CD4-positive, alpha-beta T cell treated with Interleukin-1 beta for 1 hour (primary cell): Measurements from ENCODE around the gene PRMT1.
A peak's percentile ranks its signal among the peaks of the same experiment; 100 is the strongest.

Experiments
- DNase-seq, 2 donors: peaks; one replicate each; pipeline ENCODE4 v3.0.0-alpha.2; 2020 to 2022

The PRMT1 gene

DNA sequence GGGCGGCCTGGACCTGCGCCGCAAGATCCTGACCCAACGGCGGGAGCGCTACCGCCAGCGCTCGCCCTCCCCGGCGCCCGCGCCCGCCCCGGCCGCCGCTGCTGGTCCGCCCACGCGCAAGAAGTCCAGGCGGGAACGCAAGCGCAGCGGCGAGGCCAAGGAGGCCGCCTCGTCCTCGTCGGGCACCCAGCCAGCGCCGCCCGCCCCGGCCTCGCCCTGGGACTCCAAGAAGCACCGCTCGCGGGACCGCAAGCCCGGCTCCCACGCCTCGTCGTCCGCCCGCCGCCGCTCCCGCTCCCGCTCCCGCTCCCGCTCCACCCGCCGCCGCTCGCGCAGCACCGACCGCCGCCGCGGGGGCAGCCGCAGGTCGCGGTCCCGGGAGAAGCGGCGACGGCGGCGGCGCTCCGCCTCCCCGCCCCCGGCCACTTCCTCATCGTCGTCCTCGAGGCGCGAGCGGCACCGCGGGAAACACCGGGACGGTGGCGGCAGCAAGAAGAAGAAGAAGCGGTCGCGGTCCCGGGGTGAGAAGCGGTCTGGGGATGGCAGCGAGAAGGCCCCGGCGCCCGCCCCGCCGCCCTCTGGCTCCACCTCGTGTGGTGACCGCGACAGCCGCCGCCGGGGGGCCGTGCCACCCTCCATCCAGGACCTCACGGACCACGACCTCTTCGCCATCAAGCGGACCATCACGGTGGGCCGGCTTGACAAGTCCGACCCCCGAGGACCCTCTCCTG is 25.1 kb upstream of the PRMT1 start:
- DNase-seq, result no peak

DNA sequence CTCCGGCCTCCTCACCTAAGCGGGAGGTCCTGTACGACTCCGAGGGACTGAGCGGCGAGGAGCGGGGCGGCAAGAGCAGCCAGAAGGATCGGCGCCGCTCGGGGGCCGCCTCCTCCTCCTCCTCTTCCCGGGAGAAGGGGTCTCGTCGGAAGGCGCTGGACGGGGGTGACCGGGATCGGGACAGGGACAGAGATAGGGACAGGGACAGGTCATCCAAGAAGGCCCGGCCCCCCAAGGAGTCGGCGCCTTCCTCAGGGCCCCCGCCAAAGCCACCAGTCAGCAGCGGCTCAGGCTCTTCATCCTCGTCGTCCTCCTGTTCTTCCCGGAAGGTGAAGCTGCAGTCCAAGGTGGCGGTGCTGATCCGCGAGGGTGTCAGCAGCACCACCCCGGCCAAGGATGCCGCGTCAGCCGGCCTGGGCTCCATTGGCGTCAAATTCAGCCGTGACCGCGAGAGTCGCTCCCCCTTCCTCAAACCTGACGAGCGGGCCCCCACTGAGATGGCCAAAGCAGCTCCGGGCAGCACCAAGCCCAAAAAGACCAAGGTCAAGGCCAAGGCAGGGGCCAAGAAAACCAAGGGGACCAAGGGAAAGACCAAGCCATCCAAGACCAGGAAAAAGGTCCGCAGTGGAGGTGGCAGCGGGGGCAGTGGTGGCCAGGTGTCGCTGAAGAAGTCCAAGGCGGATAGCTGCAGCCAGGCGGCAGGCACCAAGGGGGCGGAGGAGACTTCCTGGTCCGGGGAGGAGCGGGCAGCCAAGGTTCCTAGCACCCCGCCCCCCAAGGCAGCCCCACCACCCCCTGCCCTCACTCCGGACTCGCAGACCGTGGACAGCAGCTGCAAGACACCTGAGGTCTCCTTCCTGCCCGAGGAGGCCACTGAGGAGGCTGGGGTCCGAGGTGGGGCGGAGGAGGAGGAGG is 24.3 kb upstream of the PRMT1 start:
- DNase-seq, result no peak

DNA sequence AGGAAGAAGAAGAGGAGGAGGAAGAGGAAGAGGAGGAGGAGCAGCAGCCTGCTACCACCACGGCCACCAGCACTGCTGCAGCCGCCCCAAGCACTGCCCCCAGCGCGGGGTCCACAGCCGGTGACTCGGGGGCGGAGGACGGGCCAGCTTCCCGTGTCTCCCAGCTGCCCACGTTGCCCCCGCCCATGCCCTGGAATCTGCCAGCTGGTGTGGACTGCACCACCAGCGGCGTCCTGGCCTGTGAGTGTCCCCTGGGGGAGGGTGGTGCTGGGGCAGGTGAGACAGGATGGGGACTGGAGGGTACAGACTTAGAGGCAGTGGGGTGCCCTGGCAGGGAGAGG is 23.6 kb upstream of the PRMT1 start:
- no peak for DNase-seq

DNA sequence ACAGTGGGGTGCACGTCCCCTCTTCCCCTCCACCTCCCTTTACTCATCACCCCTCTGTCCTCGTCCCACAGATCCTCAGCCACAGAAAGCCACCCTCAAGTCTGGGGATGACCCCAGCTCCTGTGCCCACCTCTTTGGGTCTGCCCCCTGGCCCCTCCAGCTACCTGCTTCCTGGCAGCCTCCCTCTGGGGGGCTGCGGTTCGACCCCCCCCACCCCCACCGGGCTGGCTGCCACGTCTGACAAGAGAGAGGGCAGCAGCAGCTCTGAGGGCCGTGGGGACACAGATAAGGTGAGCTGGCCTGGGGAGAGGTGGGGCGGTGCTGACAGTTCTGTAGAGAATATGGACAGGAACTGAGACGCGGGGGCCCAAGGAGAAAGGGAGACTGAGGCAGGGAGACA is 22.5 kb upstream of the PRMT1 start:
- DNase-seq, result no peak

DNA sequence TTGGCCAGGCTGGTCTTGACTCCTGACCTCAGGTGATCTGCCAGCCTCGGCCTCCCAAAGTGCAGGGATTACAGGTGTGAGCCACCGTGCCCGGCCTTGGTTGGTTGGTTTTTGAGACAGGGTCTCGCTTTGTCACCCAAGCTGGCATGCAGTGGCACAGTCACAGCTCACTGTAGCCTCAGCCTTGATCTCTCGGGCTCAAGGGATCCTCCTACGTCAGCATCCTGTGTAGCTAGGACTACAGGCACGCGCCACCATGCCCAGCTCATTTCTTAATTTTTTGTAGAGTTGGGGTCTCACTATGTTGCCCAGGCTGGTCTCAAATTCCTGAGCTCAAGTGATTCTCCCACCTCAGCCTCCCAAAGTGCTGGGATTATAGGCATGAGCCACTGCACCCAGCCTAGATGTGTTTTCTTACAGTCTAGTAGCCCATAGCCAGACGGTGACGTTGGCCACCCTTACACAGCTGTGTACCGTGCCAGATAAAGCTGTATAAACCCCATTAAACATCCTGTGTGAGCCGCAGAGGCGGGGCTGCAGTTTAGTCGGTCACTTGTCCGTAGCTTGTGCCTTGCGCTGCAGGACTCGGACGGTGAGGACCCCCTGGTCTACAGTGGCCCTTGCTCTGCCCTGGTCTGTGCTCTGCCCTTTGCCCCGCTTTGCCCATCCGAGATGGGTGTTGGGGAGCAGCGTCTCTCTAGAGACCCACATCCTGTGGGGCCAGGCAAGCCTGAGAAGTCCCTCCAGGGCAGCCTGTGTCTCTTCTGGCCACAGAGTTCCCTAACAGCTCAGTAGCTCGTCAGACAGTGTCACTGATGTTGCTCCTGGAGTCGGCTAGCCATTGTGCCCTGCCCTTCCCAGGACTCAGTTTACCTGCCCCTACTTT is 21.3 kb upstream of the PRMT1 start:
- DNase-seq, result no peak

DNA sequence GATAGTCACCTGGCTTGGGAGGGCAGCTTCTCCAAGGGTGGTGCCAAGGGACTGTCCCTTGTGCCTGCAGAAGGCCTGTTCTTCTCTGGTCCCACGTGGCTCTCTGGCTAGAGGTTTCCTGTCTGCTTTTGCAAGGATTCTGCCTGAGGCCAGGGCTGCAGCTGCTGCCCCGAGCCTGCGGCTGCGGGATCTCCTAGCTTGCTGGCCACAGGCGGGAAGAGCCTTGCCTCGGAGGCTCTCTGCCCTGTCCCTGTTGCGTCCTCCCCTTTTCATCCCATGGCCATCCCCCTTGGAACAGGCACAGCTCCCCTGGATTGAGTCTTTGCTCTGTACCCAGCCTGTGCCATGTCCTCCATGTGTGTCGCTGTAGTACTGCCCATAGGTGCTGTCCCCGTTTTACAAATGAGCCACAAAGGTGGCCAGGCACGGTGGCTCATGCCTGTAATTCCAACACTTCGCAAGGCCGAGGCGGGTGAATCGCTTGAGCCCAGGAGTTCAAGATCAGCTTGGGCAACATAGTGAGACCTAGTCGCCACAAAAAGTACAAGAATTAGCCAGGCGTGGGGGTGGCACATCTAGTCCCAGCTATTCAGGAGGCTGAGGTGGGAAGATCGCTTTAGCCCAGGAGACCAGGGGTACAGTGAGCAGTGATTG is 20.5 kb upstream of the PRMT1 start:
- DNase-seq, result no peak

DNA sequence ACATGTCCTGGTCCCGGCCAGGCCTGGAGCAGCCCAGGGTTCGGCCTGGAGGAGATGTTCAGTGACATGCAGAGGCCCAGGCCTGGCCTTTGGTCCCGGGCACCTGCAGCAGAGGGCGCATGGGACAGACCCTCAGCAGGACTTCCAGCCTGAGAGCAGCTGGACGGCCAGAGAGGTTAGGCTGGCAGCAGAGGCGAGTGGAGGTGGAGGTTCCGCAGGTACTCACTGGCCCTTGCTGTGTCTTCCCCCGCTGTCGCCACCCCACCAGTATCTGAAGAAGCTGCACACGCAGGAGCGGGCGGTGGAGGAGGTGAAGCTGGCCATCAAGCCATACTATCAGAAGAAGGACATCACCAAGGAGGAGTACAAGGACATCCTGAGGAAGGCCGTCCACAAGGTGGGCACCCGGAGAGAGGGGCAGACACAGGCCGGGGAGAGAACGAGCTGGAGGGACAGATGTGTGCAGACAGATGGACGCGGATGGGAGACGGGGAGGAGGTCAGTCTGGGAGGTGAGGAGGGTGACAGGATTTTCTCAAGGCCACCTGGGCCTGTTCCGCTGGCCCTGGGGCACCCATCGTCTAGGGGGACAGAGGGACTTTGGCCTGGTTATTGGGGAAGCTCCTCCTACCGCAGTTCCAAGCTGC is 19.5 kb upstream of the PRMT1 start:
- no peak for DNase-seq

DNA sequence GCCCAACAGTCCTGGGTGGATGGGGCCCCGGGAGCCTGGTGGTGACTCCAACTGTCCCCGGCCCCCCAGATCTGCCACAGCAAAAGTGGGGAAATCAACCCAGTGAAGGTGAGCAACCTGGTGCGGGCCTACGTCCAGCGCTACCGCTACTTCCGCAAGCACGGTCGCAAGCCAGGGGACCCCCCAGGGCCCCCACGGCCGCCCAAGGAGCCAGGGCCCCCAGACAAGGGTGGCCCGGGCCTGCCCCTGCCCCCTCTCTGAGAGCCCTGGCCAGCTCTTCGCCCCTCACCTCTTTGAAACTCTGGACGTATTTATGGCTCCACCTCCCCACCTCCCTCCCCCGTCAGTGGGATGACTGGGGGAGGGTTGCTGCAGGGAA is 18.9 kb upstream of the PRMT1 start:
- no peak for DNase-seq

DNA sequence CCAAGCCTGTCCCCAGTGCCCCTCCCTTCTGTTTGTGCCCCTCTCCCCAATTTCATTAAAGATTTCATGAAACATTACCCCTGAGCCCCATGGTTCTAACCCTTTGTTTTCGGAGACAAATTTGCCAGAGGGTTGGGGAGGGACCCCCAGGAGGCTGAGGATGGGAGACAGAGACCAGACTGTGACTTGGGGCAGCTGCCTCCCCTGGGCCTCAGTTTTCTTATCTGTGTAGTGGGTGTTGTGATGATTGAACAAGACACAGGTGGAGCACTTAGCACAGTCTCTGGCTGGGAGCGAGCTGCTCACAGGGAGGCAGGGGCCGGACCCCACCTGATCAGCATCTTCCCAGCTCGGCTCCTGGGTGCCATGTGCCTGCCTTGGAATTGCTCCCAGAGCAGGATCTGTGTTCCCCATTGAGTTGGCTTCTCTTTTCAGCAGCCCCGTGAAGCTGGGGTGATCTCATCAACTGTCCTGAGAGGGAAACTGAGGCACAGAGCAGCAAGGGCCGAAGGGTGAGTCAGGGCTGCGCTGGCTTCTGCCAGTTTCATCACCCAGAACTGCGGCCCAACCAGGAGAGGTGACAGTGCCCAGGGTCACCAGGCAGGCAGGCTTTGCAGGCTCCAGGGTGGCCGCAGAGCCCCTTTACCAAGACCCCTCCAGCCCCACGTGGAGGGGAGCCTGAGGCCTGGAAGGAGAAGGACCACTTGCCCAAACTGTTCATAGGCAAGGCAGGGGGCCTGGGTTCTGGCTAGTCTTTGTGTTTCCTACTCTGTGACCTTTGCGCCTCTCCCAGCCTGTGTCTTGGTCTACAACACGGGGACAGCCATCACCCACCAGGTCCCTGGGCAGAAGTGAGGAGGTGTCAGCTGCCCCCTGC is 18.3 kb upstream of the PRMT1 start:
- no peak for DNase-seq

DNA sequence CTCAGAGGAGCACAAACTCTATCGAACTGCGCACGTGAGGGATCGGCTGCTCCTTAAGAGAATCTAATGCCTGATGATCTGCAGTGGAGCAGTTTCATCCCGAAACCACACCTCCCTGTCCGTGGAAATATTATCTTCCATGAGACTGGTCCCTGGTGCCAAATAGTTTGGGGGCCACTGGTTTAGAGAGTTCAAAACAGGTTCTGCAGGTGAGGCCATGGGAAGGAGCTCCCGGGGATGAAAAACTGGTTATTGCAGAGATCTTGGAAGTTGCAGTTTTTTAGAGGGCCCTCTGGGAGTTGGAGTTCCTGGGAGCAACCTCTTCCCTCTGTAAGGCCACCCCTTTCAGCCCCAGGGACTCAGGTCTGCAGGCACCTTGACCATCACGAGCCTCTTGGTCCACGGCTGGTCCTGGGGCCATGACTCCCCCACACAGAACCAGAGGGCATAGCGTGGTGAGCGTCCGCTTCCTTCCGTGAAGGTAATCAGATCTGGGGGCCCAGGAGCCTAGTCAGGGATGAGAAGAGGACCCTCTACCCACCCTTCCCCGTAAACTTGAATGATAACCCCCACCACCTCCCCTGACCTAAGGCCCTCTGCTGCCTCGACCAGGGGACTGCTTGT is 16.6 kb upstream of the PRMT1 start:
- no peak for DNase-seq

DNA sequence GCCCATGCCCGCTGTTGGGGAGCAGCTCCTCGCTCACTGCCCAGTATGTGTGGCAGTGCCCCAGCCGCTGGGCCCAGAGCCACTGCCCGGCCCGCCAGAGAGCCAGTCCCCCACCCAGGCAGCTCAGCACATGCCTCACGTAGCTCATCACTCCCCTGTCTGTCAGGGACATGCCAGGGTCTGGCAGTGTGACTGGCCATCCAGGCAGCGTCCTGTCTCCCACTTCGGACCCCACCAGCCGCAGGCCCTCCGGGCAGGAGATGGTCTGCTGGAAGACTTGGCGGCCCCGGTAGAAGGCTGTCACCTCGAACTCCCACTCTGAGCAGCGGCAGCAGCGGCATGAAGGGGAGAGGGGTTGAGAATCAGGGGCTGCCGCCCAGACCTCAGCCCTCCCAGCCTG is 15.1 kb upstream of the PRMT1 start:
- DNase-seq, result no peak

DNA sequence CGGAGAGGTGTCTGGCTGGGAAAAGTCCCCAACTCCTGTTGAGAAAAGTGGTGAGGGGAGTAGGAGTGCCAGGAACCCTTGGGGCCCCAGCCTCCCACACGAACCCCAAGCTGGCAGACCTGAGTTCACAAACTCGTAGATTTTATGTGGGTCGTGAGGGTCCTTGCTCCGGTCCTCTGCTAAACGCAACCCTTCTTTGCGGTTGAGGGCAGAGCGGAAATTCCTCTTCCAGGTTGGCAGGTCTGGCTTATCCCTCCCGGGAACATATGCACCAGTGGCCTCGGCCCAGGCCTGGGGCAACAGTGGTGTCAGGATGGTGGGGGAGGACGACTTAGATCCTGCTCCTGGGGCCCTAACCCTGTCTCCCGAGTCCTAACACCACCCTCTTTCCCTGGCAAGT is 13.8 kb upstream of the PRMT1 start:
- DNase-seq, result no peak

DNA sequence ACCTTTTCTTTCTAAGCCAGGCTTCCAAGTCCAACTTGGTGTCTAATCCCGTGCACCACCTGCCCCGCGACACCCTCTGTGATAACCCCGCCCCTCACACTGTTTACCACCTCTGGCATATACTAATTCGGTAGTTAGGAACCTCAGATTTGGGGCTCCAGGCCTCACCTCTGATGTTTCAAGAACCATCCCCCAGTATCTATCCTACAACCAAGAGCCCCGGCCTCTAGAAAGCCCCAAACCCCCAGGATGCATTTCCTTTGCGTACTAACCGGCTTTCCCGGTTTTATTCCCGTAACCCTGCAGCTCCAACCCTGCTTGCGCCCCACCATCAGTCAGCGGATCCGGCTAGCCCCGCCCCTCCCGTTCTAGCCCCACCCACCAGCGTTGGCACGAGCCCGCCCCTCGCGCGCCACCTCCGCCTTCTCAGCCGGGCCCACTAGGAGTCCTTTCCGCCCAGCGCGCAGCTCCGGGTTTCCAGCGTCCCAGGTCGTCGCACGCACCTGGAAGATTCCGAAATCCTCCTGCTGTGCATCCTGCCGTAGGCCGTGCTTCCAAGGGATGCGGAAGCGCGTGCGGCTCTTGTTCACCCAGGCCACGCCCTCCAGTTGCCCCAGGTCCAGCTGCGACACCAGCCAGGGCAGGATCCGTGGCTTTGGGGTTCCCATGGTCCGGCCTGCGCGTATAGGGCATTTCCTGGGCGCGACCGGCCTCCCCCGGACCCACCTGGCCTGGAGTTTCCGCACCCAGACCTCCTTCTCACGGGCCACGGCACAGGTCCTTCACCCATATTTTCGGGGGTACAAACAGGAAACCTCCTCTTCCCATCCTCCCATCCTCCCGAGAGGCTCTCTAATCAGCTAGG is 12.7 kb upstream of the PRMT1 start:
- DNase-seq, result peak; percentile 83 to 90

DNA sequence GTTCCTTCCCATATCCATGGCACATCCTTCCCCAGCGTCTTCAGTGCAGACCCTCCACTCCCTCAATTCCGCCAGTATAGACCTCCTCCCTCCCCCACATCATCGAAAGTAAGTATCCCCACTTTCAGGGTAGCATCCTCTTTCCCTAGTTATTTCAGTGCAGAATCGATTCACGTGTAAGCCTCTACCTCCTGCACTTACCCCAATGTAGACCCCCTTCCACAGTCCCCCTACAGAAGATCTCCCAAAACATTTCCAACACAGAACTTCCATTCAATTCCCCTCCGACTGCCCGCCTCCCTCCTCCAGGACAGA is 12.1 kb upstream of the PRMT1 start:
- DNase-seq, result no peak

DNA sequence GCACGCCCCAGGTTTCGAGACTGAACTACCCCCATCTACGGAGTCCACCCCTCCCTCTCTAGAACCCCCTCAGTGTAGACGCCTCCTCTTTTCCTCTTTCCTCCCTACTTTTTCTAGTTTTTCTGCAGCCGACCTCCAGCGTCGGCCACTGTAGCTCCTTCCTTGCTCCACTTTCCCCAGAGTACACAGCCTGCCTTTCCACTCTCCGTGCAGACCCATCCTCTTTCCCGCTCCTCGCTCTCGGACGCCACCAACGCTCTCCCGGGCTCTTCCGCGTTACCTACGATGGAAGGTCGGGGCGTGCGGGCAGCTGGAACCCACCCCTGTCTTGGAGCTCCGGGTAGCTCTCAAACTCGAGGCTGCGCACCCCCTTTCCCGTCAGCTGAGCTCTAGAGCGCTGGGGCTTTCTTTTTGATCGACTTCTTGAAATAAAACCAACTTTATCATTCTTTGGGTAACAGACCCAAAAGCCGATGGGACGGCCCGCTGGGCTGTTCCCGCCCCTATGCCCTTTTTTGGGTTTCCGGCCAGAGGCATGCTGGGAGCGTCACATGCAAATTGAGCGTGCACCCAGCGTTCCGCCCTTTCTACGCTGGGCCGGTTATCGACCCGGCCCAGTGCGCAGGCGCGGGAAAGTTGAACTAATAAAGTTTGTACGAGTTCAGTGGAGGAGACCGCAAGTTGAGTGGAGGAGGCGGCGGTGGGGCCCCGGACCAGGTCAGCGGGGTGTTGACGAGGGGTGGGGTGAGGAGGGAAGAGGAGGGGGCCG is 11.5 kb upstream of the PRMT1 start, which contains the start of the genes BCL2L12 and IRF3:
BCL2L12 (plus strand) TSS at position 583 of the 769 bp plus-strand sequence. CDS start 760 bp downstream, outside the sequence.
IRF3 (minus strand) TSS at position 507 of the 769 bp plus-strand sequence. CDS start 1,019 bp downstream, outside the sequence.
- DNase-seq, result peak; percentile 98 to 99

DNA sequence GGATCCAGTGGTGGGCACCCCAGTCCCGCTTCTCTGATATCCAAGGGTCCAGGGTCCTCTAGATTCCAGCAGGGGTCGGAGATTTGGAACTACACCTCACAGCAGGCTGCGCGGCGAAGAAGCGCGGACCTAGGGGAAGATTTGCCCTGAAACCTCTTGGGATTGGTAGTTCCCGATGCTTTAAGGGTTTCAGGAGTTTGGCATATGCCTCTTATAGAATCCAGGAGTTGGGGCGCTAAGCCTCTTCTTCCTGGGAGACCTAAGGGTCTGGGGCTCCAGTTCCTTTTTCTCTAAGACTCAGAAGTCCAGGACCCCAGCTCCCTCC is 11.0 kb upstream of the PRMT1 start:
- DNase-seq, result no peak

DNA sequence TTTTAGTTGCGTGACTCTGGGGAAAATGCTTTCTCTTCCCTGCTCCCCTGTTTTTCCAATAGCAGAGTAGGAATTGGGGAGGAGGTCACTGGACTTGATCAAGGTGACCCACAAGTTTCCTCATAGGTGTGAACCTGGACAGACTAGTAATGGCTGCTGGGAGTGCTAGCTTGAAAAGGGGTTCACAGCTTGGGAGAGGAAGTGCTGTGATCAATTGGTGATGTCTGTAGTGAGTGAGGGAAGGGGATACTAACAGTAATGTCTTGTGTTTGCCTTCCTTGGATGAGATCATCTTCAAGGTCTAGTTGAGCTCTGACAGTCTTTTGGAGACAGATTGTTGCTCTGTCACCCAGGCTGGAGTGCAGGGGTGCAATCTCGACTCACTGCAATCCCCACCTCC is 9.6 kb upstream of the PRMT1 start:
- no peak for DNase-seq

DNA sequence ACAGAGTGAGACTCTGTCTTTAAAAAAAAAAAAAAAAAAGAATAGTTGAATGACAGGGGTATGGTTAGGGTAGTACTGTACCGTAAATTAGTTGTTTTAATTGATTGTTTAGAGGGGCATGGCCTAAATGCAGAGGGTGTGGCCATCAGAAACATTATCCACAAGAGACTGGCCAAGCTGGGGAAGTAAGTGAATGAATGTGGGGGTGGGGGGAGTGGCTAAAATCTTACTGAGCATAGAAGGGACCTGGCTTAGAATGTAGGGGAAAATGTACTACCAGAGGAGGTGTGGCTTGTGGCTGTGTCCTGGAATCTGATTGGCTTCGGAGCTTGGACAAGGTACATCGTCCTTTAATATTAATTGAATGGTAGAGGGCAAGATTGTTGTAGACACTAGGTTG is 7.6 kb upstream of the PRMT1 start:
- no peak for DNase-seq
